ENCODE data around the gene CACNA1I. TPM values are rescaled to one million over a fixed set of nuclear protein-coding genes. Genes with fewer than 3 reads are reported as not detected.

Gene CACNA1I
- total and polyA plus RNA-seq, 2 donors (not counting 3 experiments of a cell fraction or from before 2014, with no cell fraction given) = not detected

DNA sequence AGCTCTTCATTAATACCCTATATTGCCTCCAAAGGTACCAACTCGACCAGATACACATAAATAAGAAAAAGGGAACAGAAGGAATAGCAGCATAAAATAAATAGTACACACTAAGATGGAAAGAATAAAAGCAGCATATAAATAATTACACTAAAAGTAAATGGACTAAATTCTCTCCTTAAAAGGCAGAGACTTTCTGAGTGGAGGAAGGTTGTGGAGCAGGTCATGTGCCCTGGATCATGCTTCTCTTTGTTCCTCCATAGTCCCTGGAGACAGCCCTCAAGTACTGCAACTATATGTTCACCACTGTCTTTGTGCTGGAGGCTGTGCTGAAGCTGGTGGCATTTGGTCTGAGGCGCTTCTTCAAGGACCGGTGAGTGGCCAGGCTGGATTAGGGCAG, 101.4 kb downstream of the CACNA1I start:
- BruUV-seq (replicated peaks) = no TSS peak
- Histone ChIP-seq H3K9ac (replicated peaks; ENCODE audit: extremely low read depth, insufficient read depth, low read length) (no peak overlapping the region), H3K4me3 (replicated peaks in 1 of 3; ENCODE audit: insufficient read depth in 1 of 3, low read depth in 1 of 3, low read length in 3 of 3) (no peak overlapping the region), H3K9me3 (replicated peaks; ENCODE audit: control insufficient read depth, insufficient read depth, low read length) (no peaks in the 10 kb centered on the region), H3K4me1 (ENCODE audit: control insufficient read depth, extremely low read depth, insufficient read depth, low read length) (no peaks in the 10 kb centered on the region), H3K79me2 (ENCODE audit: control insufficient read depth, insufficient read depth, low read length) (no peaks in the 10 kb centered on the region), H4K20me1 (replicated peaks; ENCODE audit: control insufficient read depth, extremely low read depth, insufficient read depth, low read length) (no peaks in the 10 kb centered on the region), H3K36me3 (ENCODE audit: control insufficient read depth in 2 of 2, extremely low read depth in 1 of 2, insufficient read depth in 2 of 2, low read length in 2 of 2) (no peaks in the 10 kb centered on the region), H3K4me2 (ENCODE audit: insufficient read depth, low read length) (no peak overlapping the region), H3K27me3 (ENCODE audit: control insufficient read depth in 2 of 2, insufficient read depth in 2 of 2, low read length in 2 of 2) (no peaks in the 10 kb centered on the region), H3K9me1 (replicated peaks; ENCODE audit: control insufficient read depth, extremely low read depth, insufficient read depth, low read length) (no peaks in the 10 kb centered on the region), H3K27ac (ENCODE audit: insufficient read depth, low read depth, low read length) (no peak overlapping the region), H2AFZ (ENCODE audit: low read depth, low read length) (no peak overlapping the region)
- intact Hi-C loops (cut with micrococcal nuclease) = no loop called here
- DNase-seq (ENCODE audit: low read depth, low spot score) (no peak), FAIRE-seq (no peak)
- dilution Hi-C loops (cut with MboI; ENCODE audit: extremely low pct_ligation_motif_present, low sequenced_read_pairs) = no loop called here
- ChIA-PET POLR2A (no interaction called here), CTCF (no interaction called here)
- TF ChIP-seq JUN (IDR thresholded peaks at IDR 0.05; ENCODE audit: borderline replicate concordance, insufficient read depth, insufficient read length, low read depth) = no peak
- no peak for TF ChIP-seq POLR2A (IDR thresholded peaks at IDR 0.05; ENCODE audit: low read depth, low read length)
- no peak for TF ChIP-seq MAX (IDR thresholded peaks at IDR 0.05; ENCODE audit: insufficient read depth, insufficient read length)
- no peak for TF ChIP-seq FOS (IDR thresholded peaks at IDR 0.05; ENCODE audit: borderline replicate concordance, insufficient read depth, low read length)
- TF ChIP-seq, protein P1, sequence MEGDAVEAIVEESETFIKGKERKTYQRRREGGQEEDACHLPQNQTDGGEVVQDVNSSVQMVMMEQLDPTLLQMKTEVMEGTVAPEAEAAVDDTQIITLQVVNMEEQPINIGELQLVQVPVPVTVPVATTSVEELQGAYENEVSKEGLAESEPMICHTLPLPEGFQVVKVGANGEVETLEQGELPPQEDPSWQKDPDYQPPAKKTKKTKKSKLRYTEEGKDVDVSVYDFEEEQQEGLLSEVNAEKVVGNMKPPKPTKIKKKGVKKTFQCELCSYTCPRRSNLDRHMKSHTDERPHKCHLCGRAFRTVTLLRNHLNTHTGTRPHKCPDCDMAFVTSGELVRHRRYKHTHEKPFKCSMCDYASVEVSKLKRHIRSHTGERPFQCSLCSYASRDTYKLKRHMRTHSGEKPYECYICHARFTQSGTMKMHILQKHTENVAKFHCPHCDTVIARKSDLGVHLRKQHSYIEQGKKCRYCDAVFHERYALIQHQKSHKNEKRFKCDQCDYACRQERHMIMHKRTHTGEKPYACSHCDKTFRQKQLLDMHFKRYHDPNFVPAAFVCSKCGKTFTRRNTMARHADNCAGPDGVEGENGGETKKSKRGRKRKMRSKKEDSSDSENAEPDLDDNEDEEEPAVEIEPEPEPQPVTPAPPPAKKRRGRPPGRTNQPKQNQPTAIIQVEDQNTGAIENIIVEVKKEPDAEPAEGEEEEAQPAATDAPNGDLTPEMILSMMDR (IDR thresholded peaks at IDR 0.05; ENCODE audit: extremely low read depth in 1 of 2, insufficient read depth in 1 of 2, low read depth in 1 of 2, low read length in 2 of 2) = no peak
- TF ChIP-seq GATA2 (IDR thresholded peaks at IDR 0.05; ENCODE audit: insufficient read depth, insufficient read length, low read depth, low read length) = no peak
- no peak for TF ChIP-seq POLR2AphosphoS5 (IDR thresholded peaks at IDR 0.05; ENCODE audit: insufficient read depth, low read depth, low read length)
- no peak for TF ChIP-seq EZH2 (IDR thresholded peaks at IDR 0.05; ENCODE audit: borderline replicate concordance, low read depth, low read length, severe bottlenecking)
- TF ChIP-seq MYC (IDR thresholded peaks at IDR 0.05; ENCODE audit: low read depth, low read length) = no peak
